Urinary bladder (tissue), 4 donors: ENCODE data around the gene FOXL2NB. TPM values are rescaled to one million over a fixed set of nuclear protein-coding genes. Genes with fewer than 3 reads are reported as not detected.
A peak's percentile ranks its signal among the peaks of the same experiment; 100 is the strongest.
"Not testable (repeated sequence)": the region's sequence is repeated elsewhere in the genome, so short reads cannot be mapped to it uniquely, and the experiment has no call there.

Source experiments
- DNase-seq: peaks from one replicate; pipeline ENCODE4 v3.0.0-alpha.2; 2015; ENCODE audit errors: extremely low spot score
- H3K27ac ChIP-seq: one replicate; pipeline ENCODE4 v1.5.1; 2013; ENCODE audit warnings: low read depth, mild to moderate bottlenecking, moderate library complexity
- H3K36me3 ChIP-seq: one replicate; pipeline ENCODE4 v1.6.1; 2013; ENCODE audit warnings: mild to moderate bottlenecking, moderate library complexity; ENCODE audit not compliant: insufficient read depth
- H3K4me1 ChIP-seq: one replicate; pipeline ENCODE4 v1.6.1; 2013; ENCODE audit warnings: mild to moderate bottlenecking, moderate library complexity; ENCODE audit not compliant: insufficient read depth
- H3K4me3 ChIP-seq: one replicate; pipeline ENCODE4 v1.5.1; 2013; ENCODE audit warnings: low read depth, low read length
- WGBS: extraction: QIAGEN DNeasy Blood & Tissue Kit; methylation state at CpG from one replicate; pipeline ENCODE4 v1.1.7; 2013; 5-methylcytosine and 5-hydroxymethylcytosine counted together
- polyA plus RNA-seq: library from polyadenylated mRNA; stranded (reverse); fragments of 200-250 nt; gene quantifications from one replicate; pipeline ENCODE4 v1.2.3, GENCODE V29; 2013
- total RNA-seq: library from RNA; depleted of rRNA; stranded (reverse); fragments of >200 nt; gene quantifications from one replicate; pipeline ENCODE4 v1.2.3, GENCODE V29; 2014
- donor health status: healthy with polysubstance abuse.
- donor health status: healthy.

FOXL2NB gene
- total and polyA plus RNA-seq, 2 donors, result not detected

- peak overlapping the region; percentile 58 for H3K4me3 ChIP-seq
- no peaks in the 10 kb centered on the region for H3K36me3 ChIP-seq
- no peaks in the 10 kb centered on the region for H3K4me1 ChIP-seq
- peak; percentile 68 for DNase-seq
- whole genome bisulfite sequencing, result 2% methylated on average over 68 of the region's 68 CpGs
- peak overlapping the region; percentile 90 for H3K27ac ChIP-seq
Measured at GRCh38 chr3:138915503-138916498, 31.2 kb upstream of the FOXL2NB start.

GRCh38 chr3:138916824-138917223 is 30.2 kb upstream of the FOXL2NB start:
- H3K4me3 ChIP-seq, result no peak overlapping the region
- no peak overlapping the region for H3K27ac ChIP-seq
- WGBS, result 70% methylated on average over 2 of the region's 2 CpGs
- H3K4me1 ChIP-seq, result no peaks in the 10 kb centered on the region
- H3K36me3 ChIP-seq, result no peaks in the 10 kb centered on the region
- no peak for DNase-seq

GRCh38 chr3:138919325-138919724 is 27.7 kb upstream of the FOXL2NB start:
- Histone ChIP-seq H3K4me1 (no peaks in the 10 kb centered on the region), H3K36me3 (no peaks in the 10 kb centered on the region), H3K4me3 (no peak overlapping the region), H3K27ac (no peak overlapping the region)
- DNase-seq, result no peak
- 72% methylated on average over 4 of the region's 4 CpGs for WGBS

GRCh38 chr3:138921316-138922292 is 25.4 kb upstream of the FOXL2NB start:
- H3K4me3 ChIP-seq, result no peak overlapping the region
- 78% methylated on average over 8 of the region's 8 CpGs for WGBS

GRCh38 chr3:138922400-138922799 is 24.6 kb upstream of the FOXL2NB start:
- not testable (repeated sequence) for H3K36me3 ChIP-seq, H3K4me3 ChIP-seq, H3K27ac ChIP-seq, DNase-seq, H3K4me1 ChIP-seq
- WGBS, result 85% methylated on average over 6 of the region's 6 CpGs

More at GRCh38 chr3:138921316-138922292, 25.4 kb upstream of the FOXL2NB start:
- DNase-seq, result no peak
- H3K27ac ChIP-seq, result no peak overlapping the region
- H3K4me1 ChIP-seq, result no peaks in the 10 kb centered on the region
- no peaks in the 10 kb centered on the region for H3K36me3 ChIP-seq

- H3K4me3 ChIP-seq, result no peak overlapping the region
- no peaks in the 10 kb centered on the region for H3K36me3 ChIP-seq
- no peaks in the 10 kb centered on the region for H3K4me1 ChIP-seq
- no peak overlapping the region for H3K27ac ChIP-seq
- 23% methylated on average over 6 of the region's 6 CpGs for WGBS
- peak; percentile 47 for DNase-seq
Measured at GRCh38 chr3:138923531-138923994, 23.5 kb upstream of the FOXL2NB start.

GRCh38 chr3:138928727-138929372 is 18.2 kb upstream of the FOXL2NB start:
- H3K36me3 ChIP-seq, result no peaks in the 10 kb centered on the region
- WGBS, result 94% methylated on average over 42 of the region's 42 CpGs
- no peak overlapping the region for H3K4me3 ChIP-seq
- no peak overlapping the region for H3K27ac ChIP-seq
- no peaks in the 10 kb centered on the region for H3K4me1 ChIP-seq
- no peak for DNase-seq

GRCh38 chr3:138933068-138933668 is 13.8 kb upstream of the FOXL2NB start:
- WGBS, result 56% methylated on average over 4 of the region's 4 CpGs

GRCh38 chr3:138933981-138934691 is 12.9 kb upstream of the FOXL2NB start:
- Histone ChIP-seq H3K4me1 (no peaks in the 10 kb centered on the region), H3K27ac (no peak overlapping the region), H3K36me3 (no peaks in the 10 kb centered on the region), H3K4me3 (no peak overlapping the region)
- 64% methylated on average over 3 of the region's 3 CpGs for WGBS
- DNase-seq, result no peak

More at GRCh38 chr3:138933068-138933668, 13.8 kb upstream of the FOXL2NB start:
- Histone ChIP-seq H3K4me1 (no peaks in the 10 kb centered on the region), H3K4me3 (no peak overlapping the region), H3K36me3 (no peaks in the 10 kb centered on the region), H3K27ac (no peak overlapping the region)
- no peak for DNase-seq

GRCh38 chr3:138935505-138935862 is 11.5 kb upstream of the FOXL2NB start:
- 75% methylated on average over 7 of the region's 7 CpGs for WGBS
- Histone ChIP-seq H3K27ac (no peak overlapping the region), H3K4me3 (no peak overlapping the region), H3K4me1 (no peaks in the 10 kb centered on the region), H3K36me3 (no peaks in the 10 kb centered on the region)
- no peak for DNase-seq

- Histone ChIP-seq H3K4me3 (no peak overlapping the region), H3K27ac (no peak overlapping the region), H3K36me3 (no peaks in the 10 kb centered on the region), H3K4me1 (no peaks in the 10 kb centered on the region)
- no peak for DNase-seq
- 4% methylated on average over 58 of the region's 58 CpGs for WGBS
Measured at GRCh38 chr3:138935863-138936740, 10.9 kb upstream of the FOXL2NB start.
